Activated CD4-positive, CD25-positive, alpha-beta regulatory T cell treated with anti-CD3 and anti-CD28 coated beads, Interleukin-2, amount 50 U/mL, for 16 hours (primary cell): ENCODE data around the gene SLAMF1.
"Not testable (repeated sequence)": the region's sequence is repeated elsewhere in the genome, so short reads cannot be mapped to it uniquely, and the experiment has no call there.

ENCODE experiments used
- DNase-seq: peaks from one replicate; pipeline ENCODE4 v3.0.0-alpha.2; 2020; ENCODE audit warnings: low read depth, low spot score

SLAMF1 gene

GRCh38 chr1:160665330-160666078, 18.7 kb upstream of the SLAMF1 start:
- no peak for DNase-seq

GRCh38 chr1:160664573-160665051, 17.8 kb upstream of the SLAMF1 start:
- DNase-seq: no peak

GRCh38 chr1:160662910-160663309, 16.1 kb upstream of the SLAMF1 start:
- DNase-seq: no peak

- DNase-seq: no peak
These were observed 12.7 kb upstream of the SLAMF1 start for GRCh38 chr1:160659566-160659965.

- no peak for DNase-seq
These were observed 12.0 kb upstream of the SLAMF1 start for GRCh38 chr1:160658814-160659193.

GRCh38 chr1:160658162-160658813, 11.4 kb upstream of the SLAMF1 start:
- no peak for DNase-seq

GRCh38 chr1:160657250-160657781, 10.5 kb upstream of the SLAMF1 start:
- DNase-seq: no peak

GRCh38 chr1:160656737-160657136, 9.9 kb upstream of the SLAMF1 start:
- DNase-seq: no peak

GRCh38 chr1:160653620-160654016, 6.8 kb upstream of the SLAMF1 start:
- no peak for DNase-seq

- DNase-seq: no peak
These were observed 6.2 kb upstream of the SLAMF1 start for GRCh38 chr1:160652924-160653619.

GRCh38 chr1:160652065-160652641, 5.3 kb upstream of the SLAMF1 start:
- DNase-seq: not testable (repeated sequence)

- no peak for DNase-seq
These were observed 4.7 kb upstream of the SLAMF1 start for GRCh38 chr1:160651433-160652064.

- no peak for DNase-seq
These were observed 481 bp upstream of the SLAMF1 start for GRCh38 chr1:160647329-160647720.

GRCh38 chr1:160646180-160646579, 664 bp downstream of the SLAMF1 start:
- DNase-seq: no peak

- no peak for DNase-seq
These were observed 1.3 kb downstream of the SLAMF1 start for GRCh38 chr1:160645386-160646130.

- DNase-seq: no peak
These were observed 2.4 kb downstream of the SLAMF1 start for GRCh38 chr1:160644399-160644798.

- DNase-seq: no peak
These were observed 3.7 kb downstream of the SLAMF1 start for GRCh38 chr1:160643138-160643537.

GRCh38 chr1:160642281-160642644, 4.6 kb downstream of the SLAMF1 start:
- DNase-seq: no peak

GRCh38 chr1:160641323-160642280, 5.2 kb downstream of the SLAMF1 start:
- no peak for DNase-seq
